GDM1 (cell line): ENCODE measurements around the gene DMXL1.
"Not testable (repeated sequence)": the region's sequence is repeated elsewhere in the genome, so short reads cannot be mapped to it uniquely, and the experiment has no call there.

Experiments used
- DNase-seq: peaks from one replicate; lab custom pipeline; 2025; lab: John Stamatoyannopoulos, UW

The DMXL1 gene

GRCh38 chr5:119207105-119207504 is 136.2 kb downstream of the DMXL1 start:
- no peak for DNase-seq

- no peak for DNase-seq
These were observed 141.1 kb downstream of the DMXL1 start for GRCh38 chr5:119212026-119212425.

GRCh38 chr5:119212676-119213075 is 141.8 kb downstream of the DMXL1 start:
- no peak for DNase-seq

- no peak for DNase-seq
These were observed 146.3 kb downstream of the DMXL1 start for GRCh38 chr5:119217183-119217582.

GRCh38 chr5:119218830-119219782 is 148.2 kb downstream of the DMXL1 start:
- no peak for DNase-seq

GRCh38 chr5:119220576-119221197 is 149.8 kb downstream of the DMXL1 start:
- DNase-seq, result no peak

- no peak for DNase-seq
These were observed 150.4 kb downstream of the DMXL1 start for GRCh38 chr5:119221330-119221729.

- DNase-seq, result no peak
These were observed 159.1 kb downstream of the DMXL1 start for GRCh38 chr5:119229950-119230349.

GRCh38 chr5:119238265-119239118 is 167.6 kb downstream of the DMXL1 start:
- no peak for DNase-seq

- no peak for DNase-seq
These were observed 168.2 kb downstream of the DMXL1 start for GRCh38 chr5:119239119-119239417.

- DNase-seq, result not testable (repeated sequence)
These were observed 168.9 kb downstream of the DMXL1 start for GRCh38 chr5:119239826-119240225.

- no peak for DNase-seq
These were observed 173.0 kb downstream of the DMXL1 start for GRCh38 chr5:119243888-119244287.

- DNase-seq, result no peak
These were observed 180.3 kb downstream of the DMXL1 start for GRCh38 chr5:119250946-119251901.

GRCh38 chr5:119255571-119256356 is 184.9 kb downstream of the DMXL1 start:
- no peak for DNase-seq

- DNase-seq, result no peak
These were observed 186.7 kb downstream of the DMXL1 start for GRCh38 chr5:119257613-119258012.

- DNase-seq, result no peak
These were observed 192.8 kb downstream of the DMXL1 start for GRCh38 chr5:119263639-119264038.

- no peak for DNase-seq
These were observed 193.3 kb downstream of the DMXL1 start for GRCh38 chr5:119264186-119264585.

- peak; percentile 87 for DNase-seq
These were observed 197.1 kb downstream of the DMXL1 start for GRCh38 chr5:119267958-119268386.

- peak; percentile 93 for DNase-seq
These were observed 197.6 kb downstream of the DMXL1 start for GRCh38 chr5:119268387-119269060.
